OCI-LY7 (cell line): ENCODE data around the gene NLGN1.

Experiments
- CTCF ChIP-seq: fragments of 200-600 bp; sonication (generic); conservative IDR thresholded peaks from 2 replicates; pipeline ENCODE4 v1.5.1; 2014; ENCODE audit warnings: mild to moderate bottlenecking, antibody characterized with exemption, low read length, moderate library complexity, mixed read lengths
- EZH2phosphoT487 ChIP-seq: fragments of 200-600 bp; sonication (generic); IDR thresholded peaks from 2 replicates; pipeline ENCODE4 v1.6.1; 2018; ENCODE audit warnings: low read depth, borderline replicate concordance, mild to moderate bottlenecking, mixed run types, antibody characterized with exemption, low read length, moderate library complexity, mixed read lengths

- no peak for TF ChIP-seq CTCF
- no peak for TF ChIP-seq EZH2phosphoT487
Observed at GRCh38 chr3:173977747-173978146, 580.2 kb downstream of the NLGN1 start.
